Neural cell (in vitro differentiated cells): ENCODE results near the gene ELOVL2. TPM values are rescaled to one million over a fixed set of nuclear protein-coding genes. Genes with fewer than 3 reads are reported as not detected.
"Not testable (repeated sequence)": the region's sequence is repeated elsewhere in the genome, so short reads cannot be mapped to it uniquely, and the experiment has no call there.

Experiments used
- H2AFZ ChIP-seq: fragments of 200-600, 300-800 bp; sonication (generic), shearing (Covaris generic); 2 replicates; pipeline ENCODE4 v1.6.0; 2014; ENCODE audit warnings: low read depth, mild to moderate bottlenecking, antibody characterized with exemption, low read length, moderate library complexity
- H3F3A ChIP-seq: fragments of 200-600 bp; shearing (Covaris generic); 2 replicates; pipeline ENCODE4 v1.6.1; 2016; ENCODE audit warnings: mild to moderate bottlenecking, moderate library complexity, mixed read lengths, antibody characterized with exemption, low read length; ENCODE audit not compliant: insufficient read depth, poor library complexity, severe bottlenecking
- H3K27ac ChIP-seq: fragments of 200-600, 300-800 bp; sonication (generic), shearing (Covaris generic); 2 replicates; pipeline ENCODE4 v1.5.1; 2014; ENCODE audit warnings: mild to moderate bottlenecking, low read length, moderate library complexity
- H3K27me3 ChIP-seq: fragments of 300-800, 200-600 bp; sonication (generic), shearing (Covaris generic); 2 replicates; pipeline ENCODE4 v1.6.0; 2014; ENCODE audit warnings: mild to moderate bottlenecking, low read depth, low read length, moderate library complexity; ENCODE audit not compliant: insufficient read depth
- H3K36me3 ChIP-seq: fragments of 300-800, 200-600 bp; sonication (generic), shearing (Covaris generic); 2 replicates; pipeline ENCODE4 v1.5.1; 2014; ENCODE audit warnings: mild to moderate bottlenecking, antibody characterized with exemption, low read length, moderate library complexity; ENCODE audit not compliant: insufficient read depth
- H3K4me2 ChIP-seq: fragments of 300-800, 200-600 bp; sonication (generic), shearing (Covaris generic); 2 replicates; pipeline ENCODE4 v1.6.0; 2014; ENCODE audit warnings: mild to moderate bottlenecking, low read length
- H3K4me3 ChIP-seq: fragments of 300-800, 200-600 bp; sonication (generic), shearing (Covaris generic); 2 replicates; pipeline ENCODE4 v1.5.1; 2014; ENCODE audit warnings: mild to moderate bottlenecking, low read length, moderate library complexity
- H3K79me2 ChIP-seq: fragments of 200-600 bp; shearing (Covaris generic); replicated peaks from 2 replicates; pipeline ENCODE4 v1.6.0; 2014; ENCODE audit warnings: mild to moderate bottlenecking, low read length, moderate library complexity; ENCODE audit not compliant: insufficient read depth
- H3K9ac ChIP-seq: fragments of 300-800, 200-600 bp; sonication (generic), shearing (Covaris generic); 2 replicates; pipeline ENCODE4 v1.6.1; 2016; ENCODE audit warnings: mild to moderate bottlenecking, low read length, mixed read lengths
- H3K9me2 ChIP-seq: fragments of 200-600 bp; shearing (Covaris generic); 2 replicates; pipeline ENCODE4 v1.6.1; 2016; ENCODE audit warnings: mild to moderate bottlenecking, low read length, mixed read lengths; ENCODE audit not compliant: insufficient read depth
- H3K9me3 ChIP-seq: fragments of 200-600, 300-800 bp; sonication (generic), shearing (Covaris generic); 2 replicates; pipeline ENCODE4 v1.6.1; 2016; ENCODE audit warnings: mild to moderate bottlenecking, mixed run types, low read length, moderate library complexity, mixed read lengths
- H4K20me1 ChIP-seq: fragments of 200-600 bp; shearing (Covaris generic); 2 replicates; pipeline ENCODE4 v1.6.1; 2016; ENCODE audit warnings: mild to moderate bottlenecking, mixed run types; ENCODE audit not compliant: insufficient read depth
- EP300 ChIP-seq: fragments of 450-650 bp; conservative IDR thresholded peaks from 2 replicates; pipeline ENCODE4 v1.6.1; 2014; ENCODE audit warnings: antibody characterized with exemption, mild to moderate bottlenecking, moderate library complexity; ENCODE audit not compliant: poor library complexity, severe bottlenecking
- EZH2 ChIP-seq: fragments of 200-600, 300-800 bp; shearing (Covaris generic), sonication (generic); IDR thresholded peaks from 2 replicates; pipeline ENCODE4 v1.6.1; 2014; ENCODE audit warnings: antibody characterized with exemption, low read length, borderline replicate concordance, mild to moderate bottlenecking; ENCODE audit not compliant: insufficient read depth, poor library complexity, severe bottlenecking
- MXI1 ChIP-seq: fragments of 450-650 bp; conservative IDR thresholded peaks from 2 replicates; pipeline ENCODE4 v1.6.1; 2014; ENCODE audit warnings: antibody characterized with exemption, mild to moderate bottlenecking; ENCODE audit not compliant: poor library complexity, severe bottlenecking
- POLR2AphosphoS5 ChIP-seq: IDR thresholded peaks from 2 replicates; pipeline ENCODE4 v1.6.1; 2012
- RAD21 ChIP-seq: fragments of 450-650 bp; conservative IDR thresholded peaks from 2 replicates; pipeline ENCODE4 v1.6.1; 2014; ENCODE audit warnings: antibody characterized with exemption, mild to moderate bottlenecking, moderate library complexity
- SMC3 ChIP-seq: fragments of 450-650 bp; conservative IDR thresholded peaks from 2 replicates; pipeline ENCODE4 v1.6.1; 2014; ENCODE audit warnings: antibody characterized with exemption, mild to moderate bottlenecking, moderate library complexity; ENCODE audit not compliant: poor library complexity
- TAF1 ChIP-seq: IDR thresholded peaks from 2 replicates; pipeline ENCODE4 v1.6.1; 2012; ENCODE audit warnings: low read depth
- polyA plus RNA-seq: library from polyadenylated mRNA; depleted of rRNA; stranded (reverse); fragments of >200 nt; gene quantifications from 2 replicates; pipeline ENCODE4 v1.2.3, GENCODE V29; 2014
- TF ChIP-seq, protein P1 (sequence below): fragments of 450-650 bp; IDR thresholded peaks from 2 replicates; pipeline ENCODE4 v1.5.1; 2014; ENCODE audit warnings: antibody characterized with exemption, mild to moderate bottlenecking, moderate library complexity; ENCODE audit not compliant: poor library complexity, severe bottlenecking
- TF ChIP-seq, protein P2 (sequence below): IDR thresholded peaks from 2 replicates; pipeline ENCODE4 v1.6.1; 2012; ENCODE audit warnings: borderline replicate concordance

The ELOVL2 gene
- polyA plus RNA-seq, 1 donor from 2014 or later = 5.4 TPM

DNA sequence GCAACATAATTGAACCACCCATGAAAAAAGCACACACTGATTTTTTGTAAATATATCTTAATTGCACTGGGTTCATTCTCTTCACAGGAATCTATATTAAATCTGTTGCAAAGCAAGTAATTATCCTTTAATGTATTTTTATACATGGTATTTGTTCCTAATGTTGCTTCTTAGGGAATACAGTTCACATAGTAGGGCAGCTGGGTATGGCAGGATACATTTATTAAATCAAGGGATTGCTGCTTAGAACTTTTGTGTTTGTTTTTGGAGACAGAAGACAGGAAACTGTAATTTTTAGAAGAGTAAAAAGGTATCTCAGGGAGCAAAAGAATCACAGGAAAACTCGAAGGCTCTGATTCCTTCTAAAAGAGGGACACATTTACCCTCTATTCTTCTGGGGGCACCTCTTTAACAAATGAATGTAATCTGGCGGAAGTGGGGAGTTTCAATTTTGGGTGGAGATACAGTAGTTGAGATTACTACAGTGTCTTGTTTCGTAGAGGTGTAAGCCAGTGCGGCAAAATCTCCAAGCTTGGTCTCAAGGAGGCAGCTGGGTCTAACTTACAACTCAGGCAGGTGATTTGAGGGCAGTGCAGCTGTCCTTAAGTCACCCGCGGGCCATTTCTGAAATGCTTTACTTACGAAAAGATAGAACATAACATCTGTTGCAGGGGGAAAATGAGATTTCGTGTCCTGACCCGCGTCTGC is 48.7 kb upstream of the ELOVL2 start:
- Histone ChIP-seq H3K9me3 (no peaks in the 10 kb centered on the region), H3K36me3 (no peaks in the 10 kb centered on the region), H3K79me2 (peaks cover 24% of the 10 kb centered on the region), H3K9me2 (no peaks in the 10 kb centered on the region), H3K4me2 (peak overlapping the region; percentile 40), H3K9ac (peak overlapping the region; percentile 93), H3K4me3 (peak overlapping the region; percentile 97), H3K27ac (peak overlapping the region; percentile 79), H4K20me1 (no peaks in the 10 kb centered on the region), H2AFZ (peak overlapping the region; percentile 92), H3K27me3 (no peaks in the 10 kb centered on the region), H3F3A (peaks cover 9% of the 10 kb centered on the region)
- TF ChIP-seq, protein P1, sequence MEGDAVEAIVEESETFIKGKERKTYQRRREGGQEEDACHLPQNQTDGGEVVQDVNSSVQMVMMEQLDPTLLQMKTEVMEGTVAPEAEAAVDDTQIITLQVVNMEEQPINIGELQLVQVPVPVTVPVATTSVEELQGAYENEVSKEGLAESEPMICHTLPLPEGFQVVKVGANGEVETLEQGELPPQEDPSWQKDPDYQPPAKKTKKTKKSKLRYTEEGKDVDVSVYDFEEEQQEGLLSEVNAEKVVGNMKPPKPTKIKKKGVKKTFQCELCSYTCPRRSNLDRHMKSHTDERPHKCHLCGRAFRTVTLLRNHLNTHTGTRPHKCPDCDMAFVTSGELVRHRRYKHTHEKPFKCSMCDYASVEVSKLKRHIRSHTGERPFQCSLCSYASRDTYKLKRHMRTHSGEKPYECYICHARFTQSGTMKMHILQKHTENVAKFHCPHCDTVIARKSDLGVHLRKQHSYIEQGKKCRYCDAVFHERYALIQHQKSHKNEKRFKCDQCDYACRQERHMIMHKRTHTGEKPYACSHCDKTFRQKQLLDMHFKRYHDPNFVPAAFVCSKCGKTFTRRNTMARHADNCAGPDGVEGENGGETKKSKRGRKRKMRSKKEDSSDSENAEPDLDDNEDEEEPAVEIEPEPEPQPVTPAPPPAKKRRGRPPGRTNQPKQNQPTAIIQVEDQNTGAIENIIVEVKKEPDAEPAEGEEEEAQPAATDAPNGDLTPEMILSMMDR = no peak
- TF ChIP-seq EZH2 (no peak), MXI1 (no peak), EP300 (no peak), POLR2AphosphoS5 (no peak), RAD21 (no peak), SMC3 (no peak), TAF1 (no peak)
- TF ChIP-seq, protein P2, sequence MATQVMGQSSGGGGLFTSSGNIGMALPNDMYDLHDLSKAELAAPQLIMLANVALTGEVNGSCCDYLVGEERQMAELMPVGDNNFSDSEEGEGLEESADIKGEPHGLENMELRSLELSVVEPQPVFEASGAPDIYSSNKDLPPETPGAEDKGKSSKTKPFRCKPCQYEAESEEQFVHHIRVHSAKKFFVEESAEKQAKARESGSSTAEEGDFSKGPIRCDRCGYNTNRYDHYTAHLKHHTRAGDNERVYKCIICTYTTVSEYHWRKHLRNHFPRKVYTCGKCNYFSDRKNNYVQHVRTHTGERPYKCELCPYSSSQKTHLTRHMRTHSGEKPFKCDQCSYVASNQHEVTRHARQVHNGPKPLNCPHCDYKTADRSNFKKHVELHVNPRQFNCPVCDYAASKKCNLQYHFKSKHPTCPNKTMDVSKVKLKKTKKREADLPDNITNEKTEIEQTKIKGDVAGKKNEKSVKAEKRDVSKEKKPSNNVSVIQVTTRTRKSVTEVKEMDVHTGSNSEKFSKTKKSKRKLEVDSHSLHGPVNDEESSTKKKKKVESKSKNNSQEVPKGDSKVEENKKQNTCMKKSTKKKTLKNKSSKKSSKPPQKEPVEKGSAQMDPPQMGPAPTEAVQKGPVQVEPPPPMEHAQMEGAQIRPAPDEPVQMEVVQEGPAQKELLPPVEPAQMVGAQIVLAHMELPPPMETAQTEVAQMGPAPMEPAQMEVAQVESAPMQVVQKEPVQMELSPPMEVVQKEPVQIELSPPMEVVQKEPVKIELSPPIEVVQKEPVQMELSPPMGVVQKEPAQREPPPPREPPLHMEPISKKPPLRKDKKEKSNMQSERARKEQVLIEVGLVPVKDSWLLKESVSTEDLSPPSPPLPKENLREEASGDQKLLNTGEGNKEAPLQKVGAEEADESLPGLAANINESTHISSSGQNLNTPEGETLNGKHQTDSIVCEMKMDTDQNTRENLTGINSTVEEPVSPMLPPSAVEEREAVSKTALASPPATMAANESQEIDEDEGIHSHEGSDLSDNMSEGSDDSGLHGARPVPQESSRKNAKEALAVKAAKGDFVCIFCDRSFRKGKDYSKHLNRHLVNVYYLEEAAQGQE = no peak

DNA sequence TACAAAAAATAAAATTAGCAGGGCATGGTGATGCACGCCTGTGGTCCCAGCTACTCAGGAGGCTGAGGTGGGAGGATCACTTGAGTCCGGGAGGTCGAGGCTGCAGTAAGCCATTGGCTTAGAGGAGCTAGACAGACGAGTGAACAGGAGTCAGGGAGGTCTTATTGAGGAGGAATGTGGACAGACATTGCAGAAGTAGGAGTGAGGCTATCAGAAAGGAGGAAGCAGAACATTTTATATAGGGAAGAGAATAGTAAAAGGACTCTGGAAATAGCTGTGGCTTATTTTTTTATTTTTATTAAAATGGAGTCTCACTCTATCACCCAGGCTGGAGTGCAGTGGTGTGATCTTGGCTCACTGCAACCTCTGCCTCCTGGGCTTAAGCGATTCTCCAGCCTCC is 47.0 kb upstream of the ELOVL2 start:
- not testable (repeated sequence) for H3K9me2 ChIP-seq, H3K27ac ChIP-seq, H3F3A ChIP-seq, H3K27me3 ChIP-seq, H3K9me3 ChIP-seq, H3K4me2 ChIP-seq, H3K36me3 ChIP-seq, H3K4me3 ChIP-seq, H2AFZ ChIP-seq, H4K20me1 ChIP-seq, H3K9ac ChIP-seq
- H3K79me2 ChIP-seq = peaks cover 15% of the 10 kb centered on the region
